ENCODE measurements around the gene TCF19. TPM values are rescaled to one million over a fixed set of nuclear protein-coding genes. Genes with fewer than 3 reads are reported as not detected.

The TCF19 gene
- total RNA-seq, 1 donor = 20.7 TPM

GRCh38 chr6:31209137-31209536 lies 50.7 kb downstream of the TCF19 start:
- TF ChIP-seq CTCF (IDR thresholded peaks at IDR 0.05; ENCODE audit: insufficient read depth, low read depth, low read length) = no peak
- no peak for DNase-seq (ENCODE audit: low read depth)
- no peak overlapping the region for H3K4me3 ChIP-seq (ENCODE audit: low read depth, low read length)

GRCh38 chr6:31210123-31210522 lies 51.7 kb downstream of the TCF19 start:
- DNase-seq (ENCODE audit: low read depth) = no peak
- H3K4me3 ChIP-seq (ENCODE audit: low read depth, low read length) = no peak overlapping the region

DNA sequence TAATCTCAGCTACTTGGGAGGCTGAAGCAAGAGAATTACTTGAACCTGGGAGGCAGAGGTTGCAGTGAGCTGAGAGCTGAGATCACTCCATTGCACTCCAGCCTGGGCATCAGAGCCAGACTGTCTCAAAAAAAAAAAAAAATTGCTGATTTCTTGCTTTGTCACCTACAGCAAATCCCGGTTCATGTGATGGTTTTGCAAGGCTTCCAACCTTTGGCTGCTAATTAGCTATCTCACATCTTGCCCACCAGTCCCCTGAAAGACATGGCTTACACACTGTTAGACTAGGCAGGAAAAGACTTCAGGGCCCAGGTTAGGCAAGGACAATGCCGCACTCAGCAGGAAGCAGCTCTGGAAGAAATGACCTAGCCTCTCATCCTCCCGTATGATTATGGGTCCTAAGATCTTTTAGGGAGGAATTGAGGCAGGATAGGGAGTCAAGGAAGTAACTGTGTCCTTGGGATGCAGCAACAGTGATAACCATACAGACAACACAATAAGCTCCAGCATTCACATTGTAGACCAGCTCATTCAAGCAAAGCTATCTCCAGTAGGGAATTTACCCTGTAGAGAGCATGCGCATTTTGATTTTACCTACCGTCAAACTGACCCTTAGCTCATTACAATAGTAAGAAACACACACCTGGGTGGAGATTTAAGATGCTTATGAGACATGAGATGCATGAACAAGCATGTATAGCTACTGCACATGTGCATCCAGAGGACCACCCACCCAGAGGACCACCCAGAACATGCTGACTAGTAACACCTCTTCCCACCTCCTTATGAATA lies 52.5 kb downstream of the TCF19 start:
- no peak for TF ChIP-seq CTCF (IDR thresholded peaks at IDR 0.05; ENCODE audit: insufficient read depth, low read depth, low read length)
- DNase-seq (ENCODE audit: low read depth) = no peak
- no peak overlapping the region for H3K4me3 ChIP-seq (ENCODE audit: low read depth, low read length)

More at GRCh38 chr6:31210123-31210522, 51.7 kb downstream of the TCF19 start:
- TF ChIP-seq CTCF (IDR thresholded peaks at IDR 0.05; ENCODE audit: insufficient read depth, low read depth, low read length) = no peak

Small RNAs within 50 kb of the gene (small RNA-seq; reads per million reads assigned to genes)
- not detected for gene POLR2LP1

Other genes with a start within 250 kb of the TCF19 start
- gene VARS2, start 244.4 kb upstream of the TCF19 start, total RNA-seq = 15.1 and 17.3 TPM in 2 replicates
- not detected in 2 replicates for gene SFTA2, start 226.4 kb upstream of the TCF19 start, total RNA-seq
- gene MUCL3, start 217.6 kb upstream of the TCF19 start, total RNA-seq = not detected in 2 replicates
- not detected in 2 replicates for gene MUC21, start 174.9 kb upstream of the TCF19 start, total RNA-seq
- gene MUC22, start 148.1 kb upstream of the TCF19 start, total RNA-seq = not detected in 2 replicates
- gene C6orf15, start 46.0 kb upstream of the TCF19 start, total RNA-seq = not detected in 2 replicates
- 0.97 and 3.0 TPM in 2 replicates for gene PSORS1C1, start 43.8 kb upstream of the TCF19 start, total RNA-seq
- gene CDSN, start 38.1 kb upstream of the TCF19 start, total RNA-seq = not detected in 2 replicates
- not detected in 2 replicates for gene PSORS1C2, start 19.5 kb upstream of the TCF19 start, total RNA-seq
- gene CCHCR1, start 787 bp upstream of the TCF19 start, total RNA-seq = 14.7 and 16.4 TPM in 2 replicates
- gene POU5F1, start 12.1 kb downstream of the TCF19 start, total RNA-seq = not detected in 2 replicates
- gene HLA-C, start 113.5 kb downstream of the TCF19 start, total RNA-seq = 361 and 512 TPM in 2 replicates
- gene HLA-B, start 198.6 kb downstream of the TCF19 start, total RNA-seq = 475 and 661 TPM in 2 replicates
- 45.3 and 54.8 TPM in 2 replicates for gene MICA, start 245.0 kb downstream of the TCF19 start, total RNA-seq